Activated effector memory CD4-positive, alpha-beta T cell treated with anti-CD3 and anti-CD28 coated beads, Interleukin-2, amount 50 U/mL, for 16 hours (primary cell): ENCODE data around the gene C1R.

Experiments used
- DNase-seq: peaks from one replicate; pipeline ENCODE4 v3.0.0-alpha.2; 2020

The C1R gene

GRCh38 chr12:7096006-7096932, 4.0 kb upstream of the C1R start:
- peak; percentile 61 for DNase-seq

GRCh38 chr12:7093892-7094291, 1.6 kb upstream of the C1R start:
- peak; percentile 34 for DNase-seq

DNA sequence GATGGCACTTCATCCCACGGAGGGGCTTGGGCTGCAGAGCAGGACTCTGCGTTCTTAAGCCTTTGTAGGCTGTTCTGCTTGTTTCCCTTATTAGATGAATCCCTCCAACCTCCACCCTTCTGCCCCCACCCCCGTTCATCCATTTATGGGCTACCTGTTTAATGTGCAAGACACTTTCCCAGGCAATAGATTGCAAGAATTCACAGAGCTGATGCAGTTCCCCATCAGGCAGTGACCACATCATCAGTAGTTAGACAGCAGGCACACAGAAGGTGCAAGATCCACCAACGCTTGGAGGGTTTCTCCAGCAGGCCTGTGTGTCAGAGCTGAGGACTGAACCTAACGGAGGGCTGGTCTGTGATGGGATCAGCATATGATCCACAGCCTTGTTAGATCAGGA, 1.2 kb upstream of the C1R start:
- DNase-seq = peak; percentile 44

DNA sequence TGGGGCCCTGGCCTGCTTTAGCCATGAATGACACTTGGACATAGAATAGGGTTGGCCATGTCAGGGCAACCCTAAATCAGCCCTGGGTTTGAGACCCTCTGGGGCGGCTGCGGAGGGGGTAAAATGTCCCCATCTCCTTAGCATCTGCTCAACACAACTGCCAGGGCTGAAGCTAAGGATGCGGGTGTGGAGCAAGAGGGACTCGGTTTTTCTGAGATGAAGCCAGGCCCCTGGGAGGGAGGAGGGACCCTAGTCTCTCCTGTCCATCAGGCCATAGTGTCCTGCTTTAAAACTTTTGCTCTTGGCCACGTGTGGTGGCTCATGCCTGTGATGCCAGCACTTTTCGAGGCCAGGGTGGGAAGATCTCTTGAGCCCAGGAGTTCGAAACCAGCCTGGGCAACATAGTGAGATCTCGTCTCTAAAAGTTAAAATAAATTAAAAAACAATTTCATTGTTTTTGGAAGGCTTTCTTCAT, 778 bp upstream of the C1R start:
- DNase-seq = peak; percentile 50

DNA sequence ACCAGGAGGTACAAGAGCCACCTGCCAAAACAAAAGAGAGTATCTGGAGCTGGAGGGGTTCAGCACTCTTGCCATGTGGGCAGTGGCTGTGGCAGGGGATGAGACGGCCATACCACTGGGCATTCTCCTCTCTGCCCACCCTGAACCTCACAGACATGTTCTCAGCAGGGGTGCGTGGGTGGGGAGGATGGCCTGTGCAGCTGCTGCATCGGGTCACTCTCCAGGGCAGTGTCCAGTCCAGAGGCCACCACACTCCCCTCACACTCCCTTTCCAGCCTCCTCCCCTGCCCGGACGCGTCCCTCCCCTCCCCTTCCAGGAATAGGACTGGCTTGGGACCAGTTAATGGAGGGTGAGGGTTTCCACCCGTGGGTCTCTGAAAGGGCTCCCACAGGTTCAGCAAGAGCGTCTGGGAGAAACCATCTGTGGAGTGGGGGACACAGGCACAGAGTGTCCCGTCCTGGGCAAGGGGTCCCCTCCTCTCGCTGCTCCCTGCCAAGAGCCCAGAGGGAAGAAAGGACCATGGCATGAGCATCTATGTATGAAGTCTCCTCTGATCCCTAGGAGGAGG, 501 bp downstream of the C1R start:
- DNase-seq = peak; percentile 46

GRCh38 chr12:7091171-7091570, 1.1 kb downstream of the C1R start:
- DNase-seq = peak; percentile 28

DNA sequence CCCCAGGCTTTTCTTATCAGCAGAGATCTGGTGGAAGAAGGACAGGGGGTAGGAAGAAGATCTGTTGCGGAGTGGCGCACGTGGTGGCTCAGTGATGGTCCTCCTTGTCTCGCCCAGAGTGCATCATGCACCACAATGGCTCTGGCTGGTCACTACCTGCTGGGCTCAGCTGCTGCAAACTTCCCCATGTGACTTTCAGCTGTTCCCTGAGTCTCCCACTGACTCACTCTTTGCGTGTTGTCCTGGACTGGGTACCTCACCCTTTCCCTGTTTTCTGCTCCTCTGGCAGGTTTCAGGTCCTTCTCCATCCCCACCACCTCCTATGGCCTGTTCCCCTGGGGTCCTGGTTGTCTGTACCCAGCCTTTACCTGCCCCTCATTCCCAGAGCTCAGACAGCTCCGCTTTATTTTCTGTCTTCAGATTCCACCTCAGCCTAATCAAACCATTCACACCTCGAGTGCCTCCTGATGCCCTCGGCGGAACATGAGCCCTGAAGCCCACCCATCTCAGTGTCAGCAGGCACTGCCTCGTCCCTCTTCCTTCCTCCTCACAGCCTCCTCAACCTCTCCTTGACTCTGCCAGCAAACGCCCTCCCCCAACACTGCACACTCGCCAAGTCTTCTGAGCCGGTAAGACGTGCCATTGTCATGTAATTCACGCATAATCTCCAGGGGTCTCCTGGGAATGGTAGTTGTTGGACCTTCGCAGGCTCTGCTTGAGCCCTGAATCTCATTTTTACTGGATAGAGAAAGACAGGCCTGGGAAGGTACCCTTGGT, 1.8 kb downstream of the C1R start:
- no peak for DNase-seq

- no peak for DNase-seq
These were observed 2.9 kb downstream of the C1R start for GRCh38 chr12:7089196-7089871.

- no peak for DNase-seq
These were observed 9.1 kb downstream of the C1R start for GRCh38 chr12:7083125-7083524.

GRCh38 chr12:7081037-7081436, 11.2 kb downstream of the C1R start:
- no peak for DNase-seq

DNA sequence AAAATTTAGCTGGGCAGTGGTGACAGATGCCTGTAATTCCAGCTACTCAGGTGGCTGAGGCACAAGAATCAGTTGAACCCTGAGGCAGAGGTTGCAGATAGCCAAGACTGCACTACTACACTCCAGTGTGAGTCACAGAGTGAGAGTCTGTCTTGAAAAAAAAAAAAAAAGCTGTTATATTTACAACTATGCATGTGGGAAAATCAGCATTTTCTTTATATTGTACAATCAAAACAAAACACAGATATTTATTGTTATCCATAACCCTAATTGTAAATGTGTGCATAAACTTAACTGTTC, 12.5 kb downstream of the C1R start:
- DNase-seq = no peak

DNA sequence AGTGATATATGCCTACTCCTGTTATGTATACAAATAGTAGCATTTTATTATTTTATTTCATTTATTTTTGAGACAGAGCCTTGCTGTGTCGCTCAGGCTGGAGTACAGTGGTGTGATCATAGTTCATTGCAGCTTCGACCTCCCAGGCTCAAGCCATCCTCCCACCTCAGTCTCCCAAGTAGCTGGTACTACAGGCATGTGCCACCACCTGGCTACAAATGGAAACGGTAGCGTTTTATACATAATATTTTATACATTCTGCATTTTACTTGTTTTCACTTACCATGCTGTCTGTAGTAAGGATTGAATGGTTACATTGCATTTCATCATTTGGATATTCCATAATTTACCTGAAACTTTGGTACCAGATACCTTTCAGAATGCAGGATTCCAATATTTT, 14.1 kb downstream of the C1R start:
- no peak for DNase-seq

GRCh38 chr12:7076493-7076892, 15.8 kb downstream of the C1R start:
- DNase-seq = no peak

GRCh38 chr12:7075939-7076338, 16.3 kb downstream of the C1R start:
- no peak for DNase-seq

GRCh38 chr12:7075518-7075917, 16.7 kb downstream of the C1R start:
- no peak for DNase-seq

GRCh38 chr12:7073946-7074345, 18.3 kb downstream of the C1R start:
- DNase-seq = no peak

DNA sequence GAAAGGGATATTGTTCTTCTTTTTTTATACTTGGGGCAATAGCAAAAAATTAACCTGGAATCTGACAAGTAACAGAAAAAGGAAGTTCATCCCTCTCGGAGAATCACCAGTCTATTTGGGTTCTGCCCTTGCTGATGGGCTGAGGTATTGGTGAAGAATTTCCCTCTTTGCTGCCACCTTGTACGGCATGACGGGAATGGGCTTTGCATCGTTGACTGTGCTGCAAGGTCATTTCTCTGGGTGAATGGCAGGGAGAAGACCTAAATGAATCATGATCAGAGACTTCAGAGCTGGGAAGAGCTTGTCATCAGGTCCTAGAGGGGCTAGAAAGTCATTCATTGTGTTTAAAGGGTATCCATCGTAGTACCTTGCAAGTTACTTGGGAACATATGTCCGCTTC, 19.7 kb downstream of the C1R start:
- no peak for DNase-seq

DNA sequence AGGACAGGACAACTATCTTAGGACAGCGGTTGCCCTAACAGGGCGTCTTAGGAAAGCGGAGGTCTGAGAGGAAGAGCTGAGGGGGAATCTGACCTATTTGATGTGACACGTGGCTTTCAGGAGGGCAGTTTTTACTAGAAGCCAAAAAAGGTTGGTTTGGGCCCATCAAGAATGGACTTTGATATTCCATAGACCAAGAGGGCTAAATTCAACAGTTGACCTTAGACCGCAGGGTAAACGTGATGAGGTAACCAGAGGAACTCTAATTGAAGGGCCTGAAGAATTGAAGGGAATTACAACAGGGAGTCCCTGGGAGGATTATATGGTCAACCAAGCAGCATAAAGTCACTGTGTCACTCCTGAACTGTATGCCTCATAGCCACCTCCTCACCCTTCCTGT, 20.2 kb downstream of the C1R start:
- no peak for DNase-seq

DNA sequence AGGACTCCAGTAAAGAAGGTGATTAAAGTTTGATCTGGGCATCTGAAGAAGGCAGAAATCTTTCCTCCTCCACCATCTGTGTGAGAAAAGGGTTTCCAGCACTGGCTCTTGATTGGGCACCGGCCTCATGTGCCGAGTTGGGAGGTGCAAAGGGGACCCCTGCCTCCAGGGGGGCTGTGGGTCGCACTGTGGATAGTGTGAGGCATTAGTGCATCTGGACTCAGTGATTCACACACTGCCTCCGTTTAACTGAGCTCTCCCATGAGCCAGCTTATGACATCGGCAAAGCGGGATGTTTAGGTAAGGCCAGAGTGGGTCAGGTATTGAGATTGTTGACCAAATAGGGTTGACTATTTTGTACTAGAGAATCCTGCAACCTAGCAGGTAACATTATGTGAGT, 22.9 kb downstream of the C1R start:
- DNase-seq = no peak

GRCh38 chr12:7068994-7069346, 23.3 kb downstream of the C1R start:
- DNase-seq = no peak

GRCh38 chr12:7068240-7068993, 23.8 kb downstream of the C1R start:
- no peak for DNase-seq

DNA sequence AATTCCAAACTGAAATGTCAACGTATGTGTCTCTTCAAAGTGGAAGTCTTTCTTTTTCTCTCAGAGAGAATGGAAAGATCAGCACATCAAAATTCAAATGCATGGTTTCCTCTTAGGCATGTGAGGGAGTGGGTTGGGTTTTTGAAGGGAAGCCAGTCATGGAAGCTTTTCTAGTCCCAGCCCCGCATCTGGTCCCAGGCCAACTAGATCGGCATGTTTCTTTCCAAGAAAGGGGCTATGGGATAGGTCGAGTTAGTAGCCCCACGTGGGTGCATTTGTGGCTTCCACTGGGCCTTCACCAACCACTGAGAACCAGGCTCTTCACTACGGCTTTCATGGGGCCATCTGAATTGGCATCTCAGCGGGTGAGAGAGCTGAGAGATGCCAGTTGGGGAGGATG, 25.1 kb downstream of the C1R start:
- no peak for DNase-seq

DNA sequence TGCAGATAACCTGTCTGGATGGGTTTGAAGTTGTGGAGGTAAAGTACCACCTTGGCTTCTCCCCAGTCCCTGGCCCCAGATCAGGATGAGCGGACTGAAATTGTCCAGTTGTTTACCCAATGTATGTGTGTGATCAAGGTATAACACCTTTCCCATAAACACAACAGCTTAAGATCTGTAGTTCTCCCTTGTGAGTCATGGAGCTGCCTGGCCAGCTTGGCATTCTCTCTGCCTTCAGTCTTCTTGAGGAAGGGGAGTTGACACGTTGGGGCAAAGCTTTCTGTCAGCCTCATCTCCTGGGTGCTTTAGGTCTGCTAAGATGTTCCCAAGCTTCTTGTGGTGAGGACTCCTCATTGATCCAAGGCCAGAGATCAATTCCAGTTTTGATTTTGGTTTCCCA, 25.6 kb downstream of the C1R start:
- DNase-seq = no peak
